ENCODE data around the gene ACAA1.
A peak's percentile ranks its signal among the peaks of the same experiment; 100 is the strongest.

The ACAA1 gene

DNA sequence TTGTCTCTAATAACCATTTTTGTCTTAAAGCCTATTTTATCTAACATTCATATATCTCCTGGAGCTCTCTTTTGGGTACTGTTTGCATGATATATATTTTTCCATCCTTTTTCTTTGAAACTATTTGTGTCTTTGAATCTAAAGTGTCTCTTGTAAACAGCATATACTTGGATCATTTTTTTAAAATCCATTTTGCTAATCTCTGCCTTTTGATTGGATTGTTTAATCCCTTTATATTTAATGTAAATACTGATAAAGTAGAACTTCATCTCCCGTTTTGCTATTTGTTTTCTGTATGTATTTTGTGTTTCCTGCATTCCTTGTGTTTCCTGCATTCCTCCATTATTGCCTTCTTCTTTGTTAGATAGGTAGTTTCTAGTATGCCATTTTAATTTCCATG lies 31.4 kb downstream of the ACAA1 start:
- Histone ChIP-seq H3K27me3 (ENCODE audit: insufficient read depth, low read length) (no peaks in the 10 kb centered on the region), H3K9me3 (ENCODE audit: insufficient read depth, low read depth, low read length) (no peaks in the 10 kb centered on the region; the same call in 1 of the 2 replicates), H3K36me3 (ENCODE audit: insufficient read depth, low read depth, low read length) (no peaks in the 10 kb centered on the region), H3K4me3 (ENCODE audit: low read length) (no peak overlapping the region), H3K27ac (ENCODE audit: low read length) (no peak overlapping the region), H3K9ac (ENCODE audit: low read depth, low read length) (no peak overlapping the region), H3K4me1 (ENCODE audit: insufficient read depth, low read length) (peaks cover 13% of the 10 kb centered on the region)

DNA sequence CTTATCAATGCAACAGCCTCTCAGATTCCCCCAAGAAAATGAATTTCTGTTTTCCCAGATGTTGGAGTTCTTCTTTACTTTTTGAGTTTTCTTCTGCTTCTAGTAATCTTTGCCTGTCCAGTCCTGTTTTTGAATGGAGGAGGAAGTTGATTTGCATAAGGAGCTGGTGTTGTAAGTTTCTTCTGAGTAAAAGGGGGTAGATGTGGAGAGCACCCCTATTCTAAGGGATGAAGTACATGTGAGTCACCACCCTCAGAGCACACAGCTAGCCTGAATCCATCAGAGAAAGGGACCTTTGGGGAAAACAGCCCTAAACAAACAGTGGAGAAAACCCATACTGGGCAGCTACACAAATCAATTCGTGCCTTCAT lies 34.5 kb downstream of the ACAA1 start:
- no peaks in the 10 kb centered on the region; the same call in 1 of the 2 replicates for H3K9me3 ChIP-seq (ENCODE audit: insufficient read depth, low read depth, low read length)
- H3K4me3 ChIP-seq (ENCODE audit: low read length) = no peak overlapping the region
- H3K36me3 ChIP-seq (ENCODE audit: insufficient read depth, low read depth, low read length) = no peaks in the 10 kb centered on the region
- H3K9ac ChIP-seq (ENCODE audit: low read depth, low read length) = no peak overlapping the region
- peaks cover 22% of the 10 kb centered on the region for H3K4me1 ChIP-seq (ENCODE audit: insufficient read depth, low read length)
- H3K27me3 ChIP-seq (ENCODE audit: insufficient read depth, low read length) = no peaks in the 10 kb centered on the region
- no peak overlapping the region for H3K27ac ChIP-seq (ENCODE audit: low read length)

DNA sequence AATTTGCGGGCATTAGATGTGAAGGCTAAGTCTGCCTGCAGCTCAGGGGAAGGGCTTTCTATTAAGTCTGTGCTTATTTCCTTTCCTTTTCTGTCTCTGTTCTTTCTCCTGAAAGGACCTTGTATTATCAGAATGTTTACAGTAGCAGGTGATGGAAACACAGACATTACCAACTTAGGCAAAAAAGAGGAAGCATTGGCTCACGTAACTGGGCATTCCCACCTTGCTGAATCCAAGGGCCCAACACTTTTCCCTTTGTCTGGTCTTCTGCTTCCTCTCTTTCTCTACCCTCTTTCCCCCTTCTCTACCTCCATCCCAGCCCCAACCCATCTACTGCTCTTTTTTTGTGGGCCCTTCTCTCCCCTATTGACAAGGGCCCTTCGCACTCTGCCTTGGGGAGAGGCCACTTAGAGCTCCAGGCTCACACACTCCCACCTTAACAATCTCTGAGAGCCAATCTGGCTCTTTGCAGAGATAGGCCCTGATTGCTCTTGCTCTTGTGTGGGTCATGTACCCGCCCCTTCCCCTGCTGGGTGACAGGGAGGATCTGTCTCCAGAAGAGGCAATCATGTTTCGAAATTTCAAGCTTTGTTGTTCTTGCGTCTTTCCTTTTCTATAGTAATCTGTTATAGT lies 35.0 kb downstream of the ACAA1 start:
- Histone ChIP-seq H3K9me3 (ENCODE audit: insufficient read depth, low read depth, low read length) (no peaks in the 10 kb centered on the region; the same call in 1 of the 2 replicates), H3K27ac (ENCODE audit: low read length) (no peak overlapping the region), H3K4me1 (ENCODE audit: insufficient read depth, low read length) (peaks cover 22% of the 10 kb centered on the region), H3K27me3 (ENCODE audit: insufficient read depth, low read length) (no peaks in the 10 kb centered on the region), H3K36me3 (ENCODE audit: insufficient read depth, low read depth, low read length) (no peaks in the 10 kb centered on the region), H3K4me3 (ENCODE audit: low read length) (no peak overlapping the region), H3K9ac (ENCODE audit: low read depth, low read length) (no peak overlapping the region)

DNA sequence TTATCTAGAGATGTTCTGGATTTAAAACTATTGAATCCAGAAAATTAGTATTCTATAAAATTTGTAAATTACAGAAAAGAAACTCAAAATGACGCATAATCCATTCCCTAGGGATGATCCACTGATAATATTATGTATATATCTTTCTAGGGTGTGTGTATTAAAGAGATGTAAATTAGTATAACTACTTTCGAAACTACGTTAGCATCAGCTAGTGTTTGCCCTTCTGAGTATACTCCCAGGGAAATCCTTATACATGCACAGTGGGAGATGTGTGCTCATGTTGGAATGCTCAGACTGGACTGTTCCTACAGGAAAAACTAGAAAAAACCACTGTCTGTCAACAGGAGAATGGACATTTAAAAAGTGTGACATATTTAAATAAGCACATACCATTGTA lies 36.4 kb downstream of the ACAA1 start:
- no peak overlapping the region for H3K9ac ChIP-seq (ENCODE audit: low read depth, low read length)
- no peaks in the 10 kb centered on the region for H3K9me3 ChIP-seq (ENCODE audit: insufficient read depth, low read depth, low read length)
- H3K27me3 ChIP-seq (ENCODE audit: insufficient read depth, low read length) = no peaks in the 10 kb centered on the region
- H3K27ac ChIP-seq (ENCODE audit: low read length) = no peak overlapping the region
- no peak overlapping the region for H3K4me3 ChIP-seq (ENCODE audit: low read length)
- no peaks in the 10 kb centered on the region for H3K36me3 ChIP-seq (ENCODE audit: insufficient read depth, low read depth, low read length)
- H3K4me1 ChIP-seq (ENCODE audit: insufficient read depth, low read length) = peaks cover 22% of the 10 kb centered on the region

DNA sequence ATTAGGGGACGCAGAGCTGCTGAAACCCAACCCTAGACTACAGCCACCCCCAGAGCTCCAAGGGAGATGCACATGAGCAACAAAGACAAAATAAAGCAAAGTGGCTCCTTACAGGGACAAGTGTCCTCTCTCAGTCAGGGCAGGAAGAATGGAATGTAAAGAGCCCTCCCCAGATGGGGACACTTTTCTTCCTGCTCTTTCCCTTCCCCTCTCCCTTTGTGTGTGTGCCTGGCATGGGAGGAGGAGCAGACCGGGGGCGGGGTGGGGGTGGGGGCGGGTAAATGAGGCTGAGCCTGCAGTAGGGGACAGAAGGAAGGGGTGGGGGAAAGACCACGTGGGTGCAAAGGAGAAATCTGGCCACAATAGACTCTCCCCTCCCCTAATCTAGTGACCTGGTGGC lies 37.4 kb downstream of the ACAA1 start:
- Histone ChIP-seq H3K9ac (ENCODE audit: low read depth, low read length) (peak overlapping the region; percentile 55; the same call in 1 of the 2 replicates), H3K9me3 (ENCODE audit: insufficient read depth, low read depth, low read length) (no peaks in the 10 kb centered on the region), H3K27ac (ENCODE audit: low read length) (no peak overlapping the region), H3K36me3 (ENCODE audit: insufficient read depth, low read depth, low read length) (no peaks in the 10 kb centered on the region), H3K4me3 (ENCODE audit: low read length) (peak overlapping the region; percentile 8; the same call in 1 of the 2 replicates), H3K27me3 (ENCODE audit: insufficient read depth, low read length) (no peaks in the 10 kb centered on the region), H3K4me1 (ENCODE audit: insufficient read depth, low read length) (peaks cover 22% of the 10 kb centered on the region)

DNA sequence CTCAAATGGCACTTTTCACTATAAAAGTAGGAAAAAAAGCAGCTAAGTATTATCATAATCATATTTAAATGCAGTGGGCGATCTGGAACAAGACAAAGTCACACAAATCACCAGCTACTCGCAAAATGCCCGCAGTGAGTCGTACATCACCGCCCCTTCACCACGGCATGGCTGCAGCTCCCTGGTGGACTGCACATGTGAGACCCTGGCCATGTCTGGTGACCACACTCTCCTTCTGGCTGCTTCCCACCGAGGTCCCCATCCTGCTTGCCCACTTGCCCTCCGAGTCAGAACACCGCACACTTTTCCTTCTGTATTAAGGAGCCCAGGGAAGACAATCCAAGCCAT lies 38.6 kb downstream of the ACAA1 start:
- no peaks in the 10 kb centered on the region for H3K27me3 ChIP-seq (ENCODE audit: insufficient read depth, low read length)
- H3K36me3 ChIP-seq (ENCODE audit: insufficient read depth, low read depth, low read length) = no peaks in the 10 kb centered on the region
- peaks cover 22% of the 10 kb centered on the region for H3K4me1 ChIP-seq (ENCODE audit: insufficient read depth, low read length)
- H3K4me3 ChIP-seq (ENCODE audit: low read length) = no peak overlapping the region
- no peak overlapping the region for H3K9ac ChIP-seq (ENCODE audit: low read depth, low read length)
- no peaks in the 10 kb centered on the region for H3K9me3 ChIP-seq (ENCODE audit: insufficient read depth, low read depth, low read length)
- H3K27ac ChIP-seq (ENCODE audit: low read length) = no peak overlapping the region

DNA sequence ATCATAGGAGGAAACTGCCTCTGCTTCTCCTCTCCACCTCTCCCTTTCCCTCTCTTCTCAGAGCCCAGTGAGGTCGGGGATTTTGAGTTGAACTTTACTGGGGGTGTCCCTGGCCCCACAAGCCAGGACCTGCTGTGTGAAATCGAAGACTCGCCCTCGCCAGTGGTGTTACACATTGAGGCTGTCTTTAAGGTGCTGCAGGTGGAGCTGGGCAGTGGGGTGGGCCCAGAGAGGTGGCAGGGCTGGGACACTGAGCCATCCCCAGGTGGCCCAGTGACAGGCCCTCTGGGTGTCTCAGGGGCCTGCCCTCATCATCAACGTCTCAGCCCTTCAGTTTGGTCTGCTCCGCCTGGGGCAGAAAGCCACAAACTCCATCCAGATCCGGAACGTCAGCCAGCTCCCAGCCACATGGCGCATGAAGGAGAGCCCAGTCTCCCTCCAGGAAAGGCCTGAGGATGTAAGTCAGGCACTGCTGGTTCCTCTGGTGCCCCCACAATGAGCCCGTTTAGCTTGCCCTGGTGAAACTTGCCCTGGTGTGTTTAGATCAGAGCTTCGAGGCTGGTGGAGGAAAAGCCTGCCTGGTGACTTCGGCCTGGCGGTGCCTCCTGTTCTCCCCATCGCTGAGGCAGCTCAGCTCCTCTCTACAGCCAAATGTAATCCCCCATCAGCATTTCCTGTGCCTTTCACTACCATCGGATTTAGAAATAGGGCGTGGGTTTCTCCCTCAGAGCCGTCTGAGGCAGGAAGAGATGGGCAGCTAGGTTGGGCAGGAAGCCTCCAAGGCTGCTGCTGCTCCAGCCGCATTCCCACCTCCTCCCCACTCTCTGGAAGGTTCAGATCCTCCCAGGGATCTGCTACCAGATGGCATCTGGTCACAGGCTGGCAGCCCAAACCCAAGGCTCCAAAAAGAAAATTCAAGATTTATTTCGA lies 39.2 kb downstream of the ACAA1 start:
- Histone ChIP-seq H3K4me1 (ENCODE audit: insufficient read depth, low read length) (peaks cover 22% of the 10 kb centered on the region), H3K4me3 (ENCODE audit: low read length) (no peak overlapping the region), H3K9me3 (ENCODE audit: insufficient read depth, low read depth, low read length) (no peaks in the 10 kb centered on the region), H3K36me3 (ENCODE audit: insufficient read depth, low read depth, low read length) (no peaks in the 10 kb centered on the region), H3K27ac (ENCODE audit: low read length) (no peak overlapping the region), H3K9ac (ENCODE audit: low read depth, low read length) (no peak overlapping the region), H3K27me3 (ENCODE audit: insufficient read depth, low read length) (no peaks in the 10 kb centered on the region)

DNA sequence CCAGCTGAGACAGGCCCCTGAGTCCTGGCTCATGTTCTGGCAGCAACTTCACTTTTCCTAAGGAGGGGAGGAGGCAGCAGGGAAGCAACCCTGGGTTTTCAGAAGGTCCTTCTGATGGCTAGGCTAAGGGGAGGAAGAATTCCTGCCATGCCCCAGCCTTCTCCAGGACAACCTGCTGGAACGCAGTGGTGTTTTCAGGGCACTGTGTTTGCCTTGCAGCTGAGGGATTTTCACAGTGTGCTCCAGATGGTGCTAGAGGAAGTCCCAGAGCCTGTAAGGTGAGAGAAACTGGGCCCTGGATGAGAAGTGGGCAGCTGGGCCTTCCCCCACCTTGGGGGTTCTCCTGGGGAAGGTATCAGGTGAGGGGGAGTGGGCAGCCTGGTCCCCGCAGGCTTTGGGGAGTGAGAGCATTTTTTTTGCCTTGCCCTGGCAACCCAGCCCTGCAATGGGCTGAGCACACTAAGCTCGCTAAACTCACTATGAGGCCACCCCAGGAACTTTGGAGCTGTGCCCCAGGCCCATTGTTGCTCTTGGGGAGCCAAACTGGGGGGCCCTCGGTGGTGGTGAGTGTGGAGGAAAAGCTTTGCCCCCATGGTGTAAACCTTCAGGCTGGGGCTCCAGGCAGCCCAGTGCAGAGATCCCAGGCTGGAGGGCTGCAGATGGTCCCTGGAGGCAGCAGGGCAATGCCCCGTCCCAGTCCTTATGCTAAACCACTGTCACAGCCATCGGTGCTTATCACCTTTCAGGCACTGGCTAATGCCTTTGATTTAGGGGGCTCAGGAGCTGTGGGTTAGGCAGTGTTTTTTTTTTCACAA lies 41.1 kb downstream of the ACAA1 start:
- Histone ChIP-seq H3K27ac (ENCODE audit: low read length) (no peak overlapping the region), H3K4me3 (ENCODE audit: low read length) (no peak overlapping the region), H3K36me3 (ENCODE audit: insufficient read depth, low read depth, low read length) (no peaks in the 10 kb centered on the region), H3K27me3 (ENCODE audit: insufficient read depth, low read length) (no peaks in the 10 kb centered on the region), H3K9ac (ENCODE audit: low read depth, low read length) (no peak overlapping the region), H3K9me3 (ENCODE audit: insufficient read depth, low read depth, low read length) (no peaks in the 10 kb centered on the region), H3K4me1 (ENCODE audit: insufficient read depth, low read length) (peaks cover 12% of the 10 kb centered on the region)

DNA sequence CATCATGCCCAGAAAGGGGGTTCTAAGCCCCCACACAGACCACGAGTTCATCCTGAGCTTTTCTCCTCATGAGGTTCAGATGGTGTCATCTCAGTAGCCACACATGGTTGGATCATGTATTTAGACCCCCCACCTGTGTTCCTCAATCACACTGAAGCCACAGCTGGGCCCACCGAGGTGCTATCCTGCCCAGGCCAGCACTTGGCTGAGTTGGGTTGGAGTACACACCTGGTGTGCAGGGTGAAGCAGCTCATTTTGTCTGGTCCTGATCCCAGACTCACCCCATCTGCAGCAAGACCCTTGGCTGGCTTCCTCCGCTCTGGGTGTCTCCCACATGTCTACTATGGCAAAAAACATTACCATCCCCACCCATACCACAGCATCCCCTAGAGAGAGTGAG lies 41.9 kb downstream of the ACAA1 start:
- no peak overlapping the region for H3K9ac ChIP-seq (ENCODE audit: low read depth, low read length)
- H3K27me3 ChIP-seq (ENCODE audit: insufficient read depth, low read length) = no peaks in the 10 kb centered on the region
- H3K36me3 ChIP-seq (ENCODE audit: insufficient read depth, low read depth, low read length) = no peaks in the 10 kb centered on the region
- H3K27ac ChIP-seq (ENCODE audit: low read length) = no peak overlapping the region
- H3K9me3 ChIP-seq (ENCODE audit: insufficient read depth, low read depth, low read length) = no peaks in the 10 kb centered on the region
- H3K4me1 ChIP-seq (ENCODE audit: insufficient read depth, low read length) = peaks cover 5% of the 10 kb centered on the region; the same call in 1 of the 2 replicates
- H3K4me3 ChIP-seq (ENCODE audit: low read length) = no peak overlapping the region

DNA sequence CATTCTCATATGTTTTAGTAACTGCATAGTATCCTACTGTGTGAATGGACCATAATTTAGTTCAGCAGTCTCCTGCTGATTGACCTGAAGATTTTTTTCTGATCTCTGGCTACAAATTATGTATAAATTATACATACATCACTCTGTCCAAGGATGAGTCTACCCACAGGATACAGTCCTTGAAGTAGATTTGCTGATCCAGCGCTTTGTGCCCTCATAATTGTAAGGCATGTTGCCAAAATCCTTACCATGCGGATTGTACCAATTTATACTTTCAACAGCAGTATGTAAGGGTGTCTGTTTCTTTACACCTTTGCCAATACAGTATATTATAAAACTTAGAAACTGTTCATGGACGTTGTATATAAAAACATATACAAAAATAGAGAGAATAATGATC lies 46.5 kb downstream of the ACAA1 start:
- no peaks in the 10 kb centered on the region for H3K36me3 ChIP-seq (ENCODE audit: insufficient read depth, low read depth, low read length)
- no peaks in the 10 kb centered on the region for H3K9me3 ChIP-seq (ENCODE audit: insufficient read depth, low read depth, low read length)
- H3K4me1 ChIP-seq (ENCODE audit: insufficient read depth, low read length) = no peaks in the 10 kb centered on the region
- no peak overlapping the region for H3K27ac ChIP-seq (ENCODE audit: low read length)
- no peaks in the 10 kb centered on the region for H3K27me3 ChIP-seq (ENCODE audit: insufficient read depth, low read length)
- H3K4me3 ChIP-seq (ENCODE audit: low read length) = no peak overlapping the region
- no peak overlapping the region for H3K9ac ChIP-seq (ENCODE audit: low read depth, low read length)

DNA sequence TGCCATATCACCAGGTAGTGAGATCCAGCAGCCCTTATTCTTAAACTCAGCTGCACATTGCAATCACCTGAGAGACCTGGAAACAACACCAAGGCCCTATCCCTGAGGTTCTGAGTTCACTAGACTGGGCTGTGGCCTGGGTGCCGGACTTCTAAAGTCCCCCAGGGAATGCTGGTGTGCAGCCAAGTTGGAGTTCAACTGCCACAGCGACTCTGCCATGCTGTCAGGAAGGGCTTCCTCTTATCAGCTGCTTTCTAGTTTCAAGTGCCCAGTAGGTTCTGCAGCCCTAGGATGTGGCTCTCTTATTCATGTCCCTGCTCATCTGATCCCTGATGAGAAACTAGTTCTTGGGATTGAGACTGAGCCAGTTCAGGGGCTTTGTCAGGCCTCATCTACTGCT lies 47.8 kb downstream of the ACAA1 start:
- peaks cover 4% of the 10 kb centered on the region for H3K9me3 ChIP-seq (ENCODE audit: insufficient read depth, low read depth, low read length)
- H3K9ac ChIP-seq (ENCODE audit: low read depth, low read length) = no peak overlapping the region
- H3K36me3 ChIP-seq (ENCODE audit: insufficient read depth, low read depth, low read length) = no peaks in the 10 kb centered on the region
- H3K27ac ChIP-seq (ENCODE audit: low read length) = no peak overlapping the region
- no peaks in the 10 kb centered on the region for H3K4me1 ChIP-seq (ENCODE audit: insufficient read depth, low read length)
- no peak overlapping the region for H3K4me3 ChIP-seq (ENCODE audit: low read length)
- H3K27me3 ChIP-seq (ENCODE audit: insufficient read depth, low read length) = no peaks in the 10 kb centered on the region
